Fibroblast of lung (primary cell): ENCODE results near the gene RGPD4.
"Not testable (repeated sequence)": the region's sequence is repeated elsewhere in the genome, so short reads cannot be mapped to it uniquely, and the experiment has no call there.

Source experiments
- CTCF ChIP-seq, 2 donors: IDR thresholded peaks in 1 of 2; conservative IDR thresholded peaks in 1 of 2; 1 replicate in 1 of 2; 2 replicates in 1 of 2; pipeline ENCODE4 v1.5.1; 2011 to 2012; ENCODE audit warnings: low read length in 2 of 2, control low read depth in 1 of 2, inconsistent platforms in 1 of 2, low read depth in 1 of 2, mild to moderate bottlenecking in 1 of 2
- EZH2 ChIP-seq: IDR thresholded peaks from 2 replicates; pipeline ENCODE4 v1.5.1; 2012; ENCODE audit warnings: low read length, control low read depth, mild to moderate bottlenecking; ENCODE audit errors: missing control alignments

GRCh38 chr2:107826749-107827148 is at the start of gene RGPD4:
- not testable (repeated sequence) for TF ChIP-seq CTCF (conservative IDR thresholded peaks at IDR 0.05 in 1 of 2, IDR thresholded peaks at IDR 0.05 in 1 of 2; ENCODE audit: low read depth in 1 of 2, low read length in 2 of 2); EZH2
